Osteocyte (in vitro differentiated cells): ENCODE measurements around the gene NCAPH2. TPM values are rescaled to one million over a fixed set of nuclear protein-coding genes. Genes with fewer than 3 reads are reported as not detected.

ENCODE experiments used
- DNase-seq: peaks from one replicate; pipeline ENCODE4 v3.0.0; 2021; ENCODE audit warnings: mixed read lengths; ENCODE audit not compliant: unreplicated experiment; ENCODE audit errors: extremely low spot score
- H3K27ac Mint-ChIP-seq: one replicate; pipeline ENCODE4 v1.8.0; 2021; ENCODE audit warnings: mild to moderate bottlenecking, mixed read lengths; ENCODE audit not compliant: unreplicated experiment
- H3K27me3 Mint-ChIP-seq: one replicate; pipeline ENCODE4 v1.8.0; 2021; ENCODE audit warnings: mixed read lengths; ENCODE audit not compliant: unreplicated experiment
- H3K36me3 Mint-ChIP-seq: one replicate; pipeline ENCODE4 v1.8.0; 2021; ENCODE audit warnings: mixed read lengths; ENCODE audit not compliant: unreplicated experiment
- H3K4me1 Mint-ChIP-seq: one replicate; pipeline ENCODE4 v1.8.0; 2021; ENCODE audit warnings: mixed read lengths; ENCODE audit not compliant: unreplicated experiment
- H3K4me3 Mint-ChIP-seq: one replicate; pipeline ENCODE4 v1.8.0; 2021; ENCODE audit warnings: mild to moderate bottlenecking, moderate library complexity, mixed read lengths; ENCODE audit not compliant: unreplicated experiment
- H3K9me3 Mint-ChIP-seq: one replicate; pipeline ENCODE4 v1.8.0; 2021; ENCODE audit warnings: mixed read lengths; ENCODE audit not compliant: unreplicated experiment
- long read RNA-seq: library from polyadenylated mRNA; unstranded; transcript quantifications from one replicate; pipeline ENCODE4 v2.0.0, GENCODE V29; 2021
- total RNA-seq: library from RNA; stranded (reverse); gene quantifications from 2 replicates; pipeline ENCODE4 v1.2.1, GENCODE V29; 2021
- TF ChIP-seq, protein P1 (sequence below): fragments of 200-600 bp; sonication (generic); IDR thresholded peaks from 2 replicates; pipeline ENCODE4 v1.5.0; 2021; ENCODE audit warnings: antibody characterized with exemption, mild to moderate bottlenecking, moderate library complexity

NCAPH2 gene
- 46.3 and 47.0 TPM in 2 replicates for total RNA-seq
- long read RNA-seq, transcript NCAPH2-205 (20 exons, 2,037 nt): major isoform, 28 of 49 reads
- long read RNA-seq, partial matches to known transcripts: 6 of 49 reads
- long read RNA-seq, other reads (novel, unspliced or antisense): 11 of 49 reads

DNA sequence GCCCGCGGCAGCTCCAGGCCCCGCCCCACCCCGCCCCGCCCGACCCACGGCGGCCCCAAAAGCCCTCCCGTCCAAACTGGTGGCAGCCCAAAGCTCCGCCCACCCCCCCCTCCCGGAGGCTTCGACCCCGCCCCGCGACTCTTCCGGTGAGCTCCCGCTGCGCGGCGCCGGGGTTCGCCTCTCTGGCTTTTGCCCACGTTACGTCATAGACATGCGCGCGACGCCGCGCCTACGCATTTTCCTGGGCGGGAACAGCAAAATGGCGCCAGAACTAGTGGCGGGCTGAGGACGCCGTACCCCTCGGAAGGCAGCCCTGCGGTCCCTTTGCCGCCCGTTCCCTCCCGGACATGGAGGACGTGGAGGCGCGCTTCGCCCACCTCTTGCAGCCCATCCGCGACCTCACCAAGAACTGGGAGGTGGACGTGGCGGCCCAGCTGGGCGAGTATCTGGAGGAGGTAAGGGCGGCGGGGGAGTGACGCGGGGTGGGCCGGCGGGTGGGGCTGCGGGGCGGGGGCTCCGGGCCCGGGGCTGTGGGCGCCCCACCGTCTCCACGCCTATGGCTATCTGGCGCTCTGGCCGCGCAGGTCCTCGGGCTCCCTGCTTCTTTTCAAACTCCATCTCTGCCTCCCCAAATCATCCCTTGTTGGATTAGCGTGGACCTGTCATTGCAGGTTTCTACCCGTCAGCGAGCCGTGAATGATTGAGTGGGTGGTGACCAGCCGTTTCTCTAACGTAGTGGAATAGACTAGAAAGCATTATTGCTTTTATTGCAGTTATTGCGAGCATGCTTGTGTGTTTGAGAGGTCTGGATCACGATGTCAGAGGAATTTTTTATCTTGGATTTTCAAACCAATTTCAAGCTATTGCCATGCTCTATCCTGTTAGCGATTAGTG is at the start of gene NCAPH2:
NCAPH2 (plus strand) TSS at position 234 of the 894 bp plus-strand sequence; CDS start at position 348, 114 bp downstream.
- Mint-ChIP-seq H3K27me3 (no peaks in the 10 kb centered on the region), H3K36me3 (no peaks in the 10 kb centered on the region)

DNA sequence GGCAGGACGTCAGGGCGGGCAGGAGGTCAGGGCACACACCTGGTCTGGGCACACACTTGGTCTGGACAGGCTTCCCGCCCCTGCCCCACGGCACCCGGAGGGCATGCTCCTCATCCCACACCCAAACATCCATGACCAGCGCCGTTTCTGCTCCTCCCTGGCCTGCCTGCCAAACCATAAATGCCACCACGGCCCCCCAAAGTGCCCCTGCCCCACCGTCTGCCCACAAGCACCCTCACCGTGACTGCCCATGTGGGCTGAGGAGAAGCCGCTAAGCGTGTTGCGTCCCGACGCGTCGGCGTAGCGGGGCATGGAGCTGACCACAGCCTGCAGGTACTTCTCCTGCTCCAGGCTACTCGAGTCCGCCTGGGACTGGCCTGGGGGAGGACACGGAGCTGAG is 49.0 kb upstream of the NCAPH2 start:
- peaks cover 34% of the 10 kb centered on the region for H3K36me3 Mint-ChIP-seq
- DNase-seq: no peak
- H3K27me3 Mint-ChIP-seq: no peaks in the 10 kb centered on the region
- H3K9me3 Mint-ChIP-seq: no peaks in the 10 kb centered on the region
- H3K4me3 Mint-ChIP-seq: no peak overlapping the region
- TF ChIP-seq, protein P1, sequence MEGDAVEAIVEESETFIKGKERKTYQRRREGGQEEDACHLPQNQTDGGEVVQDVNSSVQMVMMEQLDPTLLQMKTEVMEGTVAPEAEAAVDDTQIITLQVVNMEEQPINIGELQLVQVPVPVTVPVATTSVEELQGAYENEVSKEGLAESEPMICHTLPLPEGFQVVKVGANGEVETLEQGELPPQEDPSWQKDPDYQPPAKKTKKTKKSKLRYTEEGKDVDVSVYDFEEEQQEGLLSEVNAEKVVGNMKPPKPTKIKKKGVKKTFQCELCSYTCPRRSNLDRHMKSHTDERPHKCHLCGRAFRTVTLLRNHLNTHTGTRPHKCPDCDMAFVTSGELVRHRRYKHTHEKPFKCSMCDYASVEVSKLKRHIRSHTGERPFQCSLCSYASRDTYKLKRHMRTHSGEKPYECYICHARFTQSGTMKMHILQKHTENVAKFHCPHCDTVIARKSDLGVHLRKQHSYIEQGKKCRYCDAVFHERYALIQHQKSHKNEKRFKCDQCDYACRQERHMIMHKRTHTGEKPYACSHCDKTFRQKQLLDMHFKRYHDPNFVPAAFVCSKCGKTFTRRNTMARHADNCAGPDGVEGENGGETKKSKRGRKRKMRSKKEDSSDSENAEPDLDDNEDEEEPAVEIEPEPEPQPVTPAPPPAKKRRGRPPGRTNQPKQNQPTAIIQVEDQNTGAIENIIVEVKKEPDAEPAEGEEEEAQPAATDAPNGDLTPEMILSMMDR: no peak
- no peaks in the 10 kb centered on the region for H3K4me1 Mint-ChIP-seq
- H3K27ac Mint-ChIP-seq: no peak overlapping the region

More for the DNA sequence above, at the start of gene NCAPH2:
- Mint-ChIP-seq H3K27ac (peak within 1 kb of the TSS; percentile 93), H3K4me1 (peaks cover 16% of the 10 kb centered on the region), H3K9me3 (no peaks in the 10 kb centered on the region), H3K4me3 (peak within 1 kb of the TSS; percentile 93)
- TF ChIP-seq, protein P1: no peak
- no peak for DNase-seq

DNA sequence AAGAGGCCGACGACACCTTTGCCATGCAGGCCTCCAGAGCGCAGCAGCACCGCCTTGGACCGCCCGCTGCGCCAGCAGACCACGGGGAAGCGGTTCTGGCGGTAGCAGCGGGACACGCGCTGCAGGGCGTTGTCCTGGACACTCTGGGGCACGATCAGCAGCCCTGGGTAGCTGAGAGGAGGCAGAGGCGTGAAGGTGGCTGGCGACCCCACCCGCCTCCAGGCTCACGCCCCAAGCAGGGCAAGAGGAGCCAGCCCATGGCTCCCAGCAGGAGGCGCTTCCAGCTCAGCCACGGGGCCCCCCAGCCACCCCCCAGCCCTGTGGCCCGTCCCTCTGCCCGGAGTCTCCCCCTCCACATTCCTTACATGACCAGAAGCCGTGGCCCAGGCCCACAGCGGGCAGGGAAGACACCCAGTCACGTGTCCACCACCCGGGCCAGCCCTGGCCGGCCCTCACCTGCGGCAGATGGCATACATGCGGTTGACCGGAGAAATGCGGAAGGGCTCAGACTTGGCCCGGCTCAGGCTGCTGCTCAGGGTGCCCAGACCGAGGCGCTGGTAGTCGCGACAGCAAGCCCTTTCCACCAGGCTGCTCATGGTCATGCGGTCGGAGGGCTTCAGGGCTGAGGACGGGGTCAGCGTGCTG is 48.4 kb upstream of the NCAPH2 start:
- Mint-ChIP-seq H3K9me3 (no peaks in the 10 kb centered on the region), H3K27ac (no peak overlapping the region), H3K36me3 (peaks cover 31% of the 10 kb centered on the region), H3K4me1 (no peaks in the 10 kb centered on the region), H3K27me3 (no peaks in the 10 kb centered on the region), H3K4me3 (no peak overlapping the region)
- TF ChIP-seq, protein P1: no peak
- no peak for DNase-seq

DNA sequence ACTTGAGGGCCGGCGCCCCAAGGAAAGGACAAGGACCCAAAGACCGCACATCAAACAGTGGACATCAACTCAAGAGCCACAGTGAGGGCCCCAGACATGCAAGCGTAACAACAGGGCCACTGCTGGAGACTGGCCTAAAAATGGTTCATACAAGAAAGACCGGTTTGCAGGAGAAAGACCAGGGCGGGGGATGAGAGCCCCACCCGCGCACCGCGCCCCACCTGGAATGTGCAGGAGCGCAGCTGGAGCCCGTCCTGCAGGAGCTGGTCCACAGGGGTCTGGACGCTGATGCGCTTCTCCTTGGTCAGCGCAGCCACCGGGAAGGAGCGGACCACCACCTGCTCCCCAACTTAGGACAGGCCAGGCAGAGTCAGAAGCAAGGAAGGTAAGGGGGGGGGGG is 47.1 kb upstream of the NCAPH2 start:
- H3K27me3 Mint-ChIP-seq: no peaks in the 10 kb centered on the region
- DNase-seq: no peak
- peaks cover 31% of the 10 kb centered on the region for H3K36me3 Mint-ChIP-seq
- no peaks in the 10 kb centered on the region for H3K9me3 Mint-ChIP-seq
- TF ChIP-seq, protein P1: no peak
- no peak overlapping the region for H3K4me3 Mint-ChIP-seq
- no peak overlapping the region for H3K27ac Mint-ChIP-seq
- H3K4me1 Mint-ChIP-seq: no peaks in the 10 kb centered on the region

DNA sequence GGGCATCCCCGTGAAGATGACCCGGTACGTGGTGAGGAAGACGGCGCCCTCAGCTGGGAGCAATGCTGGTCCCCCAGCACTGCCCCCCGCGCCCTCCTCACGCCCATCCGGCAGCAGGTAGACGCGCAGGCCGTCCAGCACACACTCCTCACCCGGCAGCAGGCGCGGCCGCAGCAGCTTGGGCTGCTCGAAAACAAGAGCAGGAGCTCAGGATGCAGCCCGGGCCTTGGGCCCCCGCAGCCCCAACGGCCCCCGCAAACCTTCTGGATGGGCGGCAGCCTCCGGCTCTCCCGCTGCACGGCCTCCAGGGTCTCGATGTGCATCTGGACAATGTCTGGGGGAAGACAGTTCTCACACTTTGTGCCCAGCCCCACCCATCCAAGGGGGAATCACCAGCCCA is 46.5 kb upstream of the NCAPH2 start:
- Mint-ChIP-seq H3K9me3 (no peaks in the 10 kb centered on the region), H3K27ac (no peak overlapping the region), H3K4me3 (no peak overlapping the region), H3K36me3 (peaks cover 36% of the 10 kb centered on the region), H3K4me1 (no peaks in the 10 kb centered on the region), H3K27me3 (no peaks in the 10 kb centered on the region)
- no peak for DNase-seq
- TF ChIP-seq, protein P1: no peak
